NCI-H446 treated with DMSO at 0.1 percent for 48 hours (cell line): ENCODE measurements around the gene ALDH1L1.

Experiments used
- DNase-seq: peaks from one replicate; lab custom pipeline; 2025; lab: John Stamatoyannopoulos, UW

Gene ALDH1L1

DNA sequence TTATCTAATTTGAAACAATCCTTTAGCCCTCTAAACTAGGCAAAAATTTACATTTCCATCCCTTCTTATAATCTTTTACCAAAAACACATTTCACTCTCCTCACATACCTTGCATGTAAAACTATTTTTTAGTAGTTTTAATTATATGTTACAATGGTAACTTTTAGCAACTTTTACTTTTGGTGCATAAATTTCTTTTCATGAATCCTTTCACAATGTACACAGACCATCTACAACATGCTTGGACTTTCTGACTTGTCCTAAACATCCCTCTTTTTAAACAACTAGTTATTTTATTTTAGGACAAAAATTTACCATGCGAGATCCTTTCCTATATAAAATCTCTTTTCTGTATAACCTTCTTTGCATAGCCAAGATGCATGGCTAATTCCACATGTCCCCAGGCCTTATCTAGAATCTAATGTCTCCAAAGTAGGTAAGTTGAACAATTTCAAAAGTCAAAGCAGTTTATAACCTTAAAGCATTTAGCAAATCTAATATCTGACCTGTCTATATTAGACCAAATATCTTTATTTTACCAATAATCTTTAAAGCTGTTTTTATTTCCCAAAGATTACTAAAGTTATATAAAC is 14.4 kb upstream of the ALDH1L1 start:
- DNase-seq: no peak

GRCh38 chr3:126191246-126191645 is 10.9 kb upstream of the ALDH1L1 start:
- no peak for DNase-seq

DNA sequence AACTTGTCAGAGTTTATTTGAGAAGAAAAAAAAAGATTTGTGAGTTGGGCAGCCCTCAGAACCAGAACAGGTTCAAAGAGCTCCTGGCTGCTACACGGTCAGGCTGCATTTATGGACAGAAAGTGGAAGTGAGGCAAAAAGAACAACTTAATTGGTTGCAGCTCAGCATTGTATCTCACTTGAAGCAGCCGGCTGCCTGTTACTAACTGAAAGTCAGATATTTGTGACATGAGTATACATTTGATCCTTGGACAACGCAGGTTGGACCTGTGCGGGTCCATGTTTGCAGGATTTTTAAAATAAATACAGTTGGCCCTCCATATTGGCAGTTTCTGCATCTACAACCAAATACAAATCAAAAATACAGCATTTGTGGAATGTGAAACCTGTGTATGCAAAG is 7.5 kb upstream of the ALDH1L1 start:
- no peak for DNase-seq

DNA sequence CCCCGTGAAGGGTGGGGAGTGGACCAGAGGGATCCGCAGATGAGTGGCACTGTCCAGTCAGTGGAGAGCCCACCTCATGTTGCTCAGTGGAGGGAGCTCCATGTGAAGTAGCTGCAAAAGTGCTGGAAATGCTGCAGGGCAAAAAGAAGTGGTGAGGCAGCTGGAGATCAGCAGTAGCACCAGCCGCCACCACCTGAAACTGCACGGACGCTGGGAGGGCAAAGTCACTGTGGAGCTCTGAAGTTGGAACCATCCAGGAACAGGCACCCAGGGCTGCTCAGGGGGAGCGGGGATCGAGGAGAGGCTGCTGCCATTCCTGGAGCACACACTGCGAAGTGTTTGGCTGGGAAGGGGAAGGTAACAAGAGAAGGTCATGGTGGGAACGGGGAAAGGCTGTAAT is 6.4 kb upstream of the ALDH1L1 start:
- no peak for DNase-seq

- no peak for DNase-seq
Observed at GRCh38 chr3:126186271-126186670, 5.9 kb upstream of the ALDH1L1 start.

- DNase-seq: no peak
Observed at GRCh38 chr3:126184465-126185000, 4.1 kb upstream of the ALDH1L1 start.

- no peak for DNase-seq
Observed at GRCh38 chr3:126181398-126181725, 976 bp upstream of the ALDH1L1 start.

DNA sequence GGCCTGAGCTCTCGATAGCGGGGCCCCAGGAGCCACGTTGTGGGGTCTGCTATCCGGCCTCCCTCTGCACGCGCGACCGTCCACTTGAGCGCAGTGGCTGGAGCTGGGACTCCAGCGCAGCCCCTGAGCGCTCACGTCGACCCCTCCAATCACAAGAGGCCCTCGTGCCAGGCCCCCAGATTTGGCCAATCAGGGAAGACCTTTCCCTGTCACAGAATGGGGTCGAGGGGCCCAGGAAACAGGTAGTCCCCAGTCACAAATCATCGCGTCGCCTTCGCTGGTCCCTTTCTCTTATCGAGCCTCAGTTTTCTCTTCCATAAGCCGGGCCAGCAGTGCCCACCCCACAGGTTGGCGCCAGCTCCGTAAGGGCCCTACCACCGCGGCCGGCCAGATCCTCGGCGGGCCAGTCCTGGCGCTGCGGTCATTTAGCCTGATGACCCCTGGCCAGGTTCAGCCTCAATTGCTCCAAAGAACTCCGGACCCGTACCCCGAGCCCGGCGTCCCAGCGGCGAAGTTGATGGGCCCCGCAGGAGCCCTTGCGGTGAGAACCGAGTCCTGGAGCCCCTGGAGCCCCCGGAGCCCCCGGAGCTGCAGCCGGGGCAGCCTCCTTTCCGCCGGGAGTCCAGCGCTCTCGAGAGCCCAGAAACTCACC is 435 bp downstream of the ALDH1L1 start:
- DNase-seq: no peak

DNA sequence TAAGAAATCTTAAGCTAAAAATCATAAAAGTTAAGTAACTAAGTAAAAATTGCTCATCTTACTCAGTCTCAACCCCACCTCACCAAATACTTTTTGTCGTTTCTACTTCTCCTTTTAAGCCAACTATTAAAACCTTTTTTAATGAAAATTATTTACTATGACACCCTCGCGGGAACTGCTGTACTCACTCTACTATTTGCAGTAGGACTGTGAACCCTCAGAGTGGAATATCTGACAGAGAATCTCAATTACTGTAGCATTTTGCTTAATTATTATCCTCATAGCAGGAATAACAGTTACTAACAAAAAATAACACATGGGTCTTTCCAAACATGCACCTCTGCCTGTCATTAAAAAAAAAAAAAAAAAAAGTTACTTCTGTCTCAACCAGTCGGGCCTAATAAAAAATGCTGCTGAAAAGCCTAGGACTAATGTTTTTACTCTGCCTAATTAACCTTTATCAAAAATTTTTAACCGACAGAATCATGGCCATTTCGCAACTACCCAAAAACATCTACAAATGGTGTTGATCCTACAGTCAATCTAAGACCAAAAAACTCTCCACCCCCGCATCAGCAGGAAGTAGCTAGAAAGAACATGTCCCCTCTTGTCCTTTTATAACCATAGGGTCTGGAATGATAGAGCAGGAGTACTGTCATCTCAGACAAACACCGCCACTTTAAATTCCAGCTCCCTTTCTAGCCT is 10.2 kb downstream of the ALDH1L1 start:
- no peak for DNase-seq

GRCh38 chr3:126167566-126167965 is 12.8 kb downstream of the ALDH1L1 start:
- DNase-seq: no peak

GRCh38 chr3:126166009-126166408 is 14.4 kb downstream of the ALDH1L1 start:
- DNase-seq: no peak

- no peak for DNase-seq
Observed at GRCh38 chr3:126161309-126161708, 19.1 kb downstream of the ALDH1L1 start.

GRCh38 chr3:126160243-126161210 is 19.9 kb downstream of the ALDH1L1 start:
- no peak for DNase-seq

- DNase-seq: no peak
Observed at GRCh38 chr3:126159476-126159875, 20.9 kb downstream of the ALDH1L1 start.

DNA sequence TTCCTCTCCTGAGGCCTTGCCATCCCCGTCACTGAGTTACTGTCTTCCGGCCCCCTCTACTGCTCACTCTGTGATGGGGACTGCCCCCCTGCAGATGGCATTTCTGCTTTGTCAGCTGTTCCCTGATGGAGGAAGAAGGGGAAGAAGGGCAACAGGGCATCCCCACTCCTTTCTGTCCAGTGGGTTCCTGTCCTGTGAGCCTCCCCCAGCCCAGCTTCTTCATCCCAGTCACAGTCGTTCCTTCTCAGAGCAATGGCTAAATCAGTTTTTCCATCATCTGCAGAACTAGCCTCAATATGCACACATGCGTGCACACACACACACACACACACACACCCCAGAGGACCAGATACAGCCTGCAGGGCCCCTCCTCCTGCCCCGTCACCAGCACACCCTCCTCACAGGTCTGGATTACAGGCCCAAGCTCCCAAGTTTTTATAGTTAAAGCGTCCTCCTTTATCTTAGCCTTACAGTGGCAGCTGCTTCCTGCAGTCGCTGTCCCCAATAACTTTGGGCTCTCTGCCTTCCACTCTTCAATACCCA is 21.4 kb downstream of the ALDH1L1 start:
- DNase-seq: no peak

- DNase-seq: no peak
Observed at GRCh38 chr3:126158016-126158911, 22.1 kb downstream of the ALDH1L1 start.

- DNase-seq: no peak
Observed at GRCh38 chr3:126157083-126157768, 23.2 kb downstream of the ALDH1L1 start.

GRCh38 chr3:126156468-126156867 is 23.9 kb downstream of the ALDH1L1 start:
- no peak for DNase-seq

GRCh38 chr3:126155819-126156218 is 24.6 kb downstream of the ALDH1L1 start:
- no peak for DNase-seq

GRCh38 chr3:126155280-126155640 is 25.1 kb downstream of the ALDH1L1 start:
- no peak for DNase-seq
